Measurements from ENCODE around the gene SMG6.
"Not testable (repeated sequence)": the region's sequence is repeated elsewhere in the genome, so short reads cannot be mapped to it uniquely, and the experiment has no call there.

SMG6 gene

DNA sequence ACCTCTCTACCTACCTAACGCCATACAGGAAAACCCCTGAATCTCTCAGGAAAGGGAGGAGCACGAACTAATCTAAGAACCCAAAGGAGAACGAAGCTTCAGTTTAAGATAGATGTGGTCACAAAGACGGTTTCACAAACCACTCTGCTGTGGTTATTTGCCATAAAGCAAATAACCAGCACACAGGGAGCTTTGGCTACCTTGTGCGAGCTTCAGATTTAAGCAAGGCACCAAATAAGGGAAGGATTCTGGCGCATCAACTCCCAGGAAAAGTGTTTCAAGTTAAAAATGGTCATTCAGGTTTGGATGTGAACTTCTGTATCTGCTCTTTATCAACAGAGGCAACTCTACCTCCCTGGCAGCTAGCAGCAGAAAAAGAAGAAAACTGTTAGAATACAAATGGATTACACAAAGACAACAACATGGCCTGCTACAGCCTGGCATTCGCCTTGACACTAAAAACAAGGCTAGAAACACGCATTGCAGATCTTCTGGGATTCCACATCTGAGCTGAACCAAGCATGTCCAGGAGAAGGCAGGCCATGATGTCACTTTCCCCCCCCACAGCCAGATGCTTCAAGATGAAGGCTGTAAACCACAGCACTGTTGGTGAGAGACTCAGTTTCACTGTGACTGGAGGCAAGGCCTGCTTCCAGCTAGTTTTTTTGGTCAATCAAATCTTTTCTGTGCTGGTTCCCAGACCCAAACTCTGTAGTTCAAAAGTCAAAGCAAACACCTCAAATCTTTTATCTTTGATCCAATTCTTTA is 43.6 kb downstream of the SMG6 start:
- DNase-seq: peak; percentile 83

DNA sequence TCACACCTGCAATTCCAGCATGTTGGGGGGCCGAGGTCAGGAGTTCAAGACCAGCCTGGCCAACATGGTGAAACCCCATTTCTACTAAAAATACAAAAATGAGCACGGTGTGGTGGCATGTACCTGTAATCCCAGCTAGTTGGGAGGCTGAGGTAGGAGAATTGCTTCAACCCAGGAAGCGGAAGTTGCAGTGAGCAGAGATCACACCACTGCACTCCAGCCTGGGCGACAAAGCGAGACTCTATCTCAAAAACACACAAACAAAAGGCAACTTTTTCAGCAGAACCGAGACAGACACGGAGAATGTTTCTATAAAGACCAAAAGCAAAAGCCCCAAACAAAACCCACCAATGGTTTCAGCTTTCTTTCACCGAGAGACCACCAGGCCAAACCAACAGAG is 44.8 kb downstream of the SMG6 start:
- not testable (repeated sequence) for DNase-seq

DNA sequence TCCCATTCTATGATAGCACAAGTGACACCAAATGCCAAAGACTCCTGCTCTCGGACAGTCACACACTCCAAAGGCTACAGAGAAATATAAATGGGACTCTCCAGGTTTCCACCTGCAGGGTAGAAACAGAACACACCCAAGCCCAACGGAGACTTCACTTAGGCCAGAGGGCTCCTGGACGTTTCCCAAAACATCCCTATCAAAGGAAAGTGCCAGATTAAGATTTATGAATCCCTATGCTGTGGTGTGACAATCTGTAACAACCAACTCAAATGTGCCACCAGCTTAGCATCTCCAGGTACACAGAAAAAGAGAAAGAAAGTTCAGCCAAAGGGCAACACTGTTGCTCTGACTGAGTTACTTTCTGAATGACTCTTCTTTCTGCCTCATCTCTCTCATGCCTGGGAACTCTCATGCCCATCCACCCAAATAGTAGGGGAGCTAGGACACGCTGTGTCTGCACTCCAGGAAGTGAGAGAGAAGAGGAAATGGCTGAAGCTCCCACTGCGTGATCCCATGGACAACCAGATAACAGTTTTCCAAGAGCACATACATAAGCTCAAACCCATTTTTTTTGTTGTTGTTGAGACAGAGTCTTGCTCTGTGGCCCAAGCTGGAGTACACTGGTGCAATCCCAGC is 49.7 kb downstream of the SMG6 start:
- DNase-seq: peak; percentile 43

DNA sequence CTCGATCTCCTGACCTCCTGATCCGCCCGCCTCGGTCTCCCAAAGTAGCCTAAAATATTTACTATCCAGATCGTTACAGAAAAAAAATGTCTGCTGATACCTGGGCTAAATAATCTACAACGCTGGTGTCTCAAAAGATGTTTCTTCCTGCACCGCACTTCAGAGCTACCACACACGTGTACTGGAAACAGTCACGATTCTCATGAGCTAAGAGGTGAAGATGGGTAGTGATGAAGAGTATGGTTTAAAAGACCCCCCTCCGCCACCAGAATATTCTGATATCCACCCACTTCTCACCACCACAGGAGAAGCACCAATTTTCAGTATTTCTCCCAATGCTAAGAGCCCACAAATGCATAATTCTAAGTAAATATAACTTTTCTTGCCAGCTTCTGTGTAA is 50.2 kb downstream of the SMG6 start:
- DNase-seq: peak; percentile 30

DNA sequence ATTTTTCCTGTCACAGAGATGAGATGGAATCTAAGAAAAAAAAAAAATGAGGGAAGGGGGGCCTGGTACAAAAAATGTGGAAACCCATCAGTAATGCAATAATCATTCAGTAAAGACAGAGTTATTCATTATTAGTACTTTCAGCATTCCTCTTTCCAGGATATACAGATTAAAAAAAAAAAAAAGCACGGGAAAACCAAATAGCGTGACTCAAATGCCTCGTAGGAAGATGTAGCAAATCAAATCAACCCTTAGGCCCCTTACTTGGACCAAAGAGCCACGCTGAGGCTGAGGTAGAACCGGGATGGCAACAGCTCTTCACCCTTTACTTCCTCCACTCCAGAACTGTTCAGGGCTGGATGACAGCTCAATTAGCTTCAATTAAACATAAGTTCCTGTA is 52.5 kb downstream of the SMG6 start:
- DNase-seq: no peak

DNA sequence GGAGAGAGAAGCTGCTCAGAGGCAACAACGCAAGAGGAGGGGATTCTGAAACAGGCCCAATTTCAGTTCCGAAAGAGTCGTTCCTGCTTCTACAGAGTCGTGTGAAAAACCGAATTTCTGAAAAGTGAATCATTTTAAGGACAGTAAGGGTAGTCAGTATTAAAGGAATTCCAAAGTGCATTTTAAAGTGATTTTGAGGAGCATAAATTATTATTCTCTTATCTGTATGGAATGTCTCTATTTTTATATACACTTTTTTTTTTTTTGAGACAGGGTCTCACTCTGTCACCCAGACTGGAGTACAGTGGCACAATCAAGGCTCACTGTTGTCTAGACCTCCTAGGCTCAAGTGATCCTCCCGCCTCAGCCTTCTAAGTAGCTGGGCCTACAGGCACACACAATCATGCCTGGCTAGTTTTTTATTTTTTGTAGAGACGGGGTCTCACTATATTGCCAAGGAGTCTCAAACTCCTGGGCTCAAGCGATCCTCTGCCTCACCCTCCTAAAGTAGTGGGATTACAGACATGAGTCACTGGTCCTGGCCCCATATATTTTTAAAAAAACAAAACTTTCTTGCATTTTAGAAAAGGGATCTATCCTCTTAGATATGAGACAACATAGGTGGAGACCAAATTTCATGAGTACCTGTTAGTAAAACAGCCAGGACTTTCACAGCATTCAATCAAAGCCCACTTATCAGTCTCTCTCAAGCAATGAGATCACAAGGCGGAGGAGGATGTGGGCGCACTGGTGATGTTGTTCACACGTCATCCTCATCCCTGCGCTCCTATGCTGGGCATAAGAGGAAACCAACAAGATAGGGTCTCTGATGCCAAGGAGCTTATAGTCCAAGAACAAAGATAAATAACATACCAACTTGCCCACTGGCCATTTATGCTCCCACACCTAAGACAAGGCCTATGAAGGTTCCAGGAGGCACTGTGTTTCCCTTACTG is 53.2 kb downstream of the SMG6 start:
- peak; percentile 39 for DNase-seq

DNA sequence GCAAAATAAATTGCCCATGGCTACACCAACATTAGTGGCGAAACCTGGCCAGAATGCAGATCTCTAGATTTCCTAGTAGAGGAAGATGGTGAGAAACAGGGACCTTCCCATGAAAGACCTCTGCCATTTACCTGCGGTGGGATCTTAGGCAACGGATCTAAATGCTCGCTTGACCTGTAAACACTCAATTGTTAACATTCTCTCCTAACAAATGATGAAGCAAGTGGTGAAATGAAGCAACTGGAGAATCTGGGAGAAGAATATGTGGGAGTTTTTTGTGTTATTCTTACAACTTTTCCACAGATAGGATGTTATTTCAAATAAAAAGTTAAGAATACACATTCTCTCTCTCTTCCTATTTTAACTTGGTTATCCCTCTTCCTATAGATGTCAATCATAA is 56.6 kb downstream of the SMG6 start:
- DNase-seq: no peak

DNA sequence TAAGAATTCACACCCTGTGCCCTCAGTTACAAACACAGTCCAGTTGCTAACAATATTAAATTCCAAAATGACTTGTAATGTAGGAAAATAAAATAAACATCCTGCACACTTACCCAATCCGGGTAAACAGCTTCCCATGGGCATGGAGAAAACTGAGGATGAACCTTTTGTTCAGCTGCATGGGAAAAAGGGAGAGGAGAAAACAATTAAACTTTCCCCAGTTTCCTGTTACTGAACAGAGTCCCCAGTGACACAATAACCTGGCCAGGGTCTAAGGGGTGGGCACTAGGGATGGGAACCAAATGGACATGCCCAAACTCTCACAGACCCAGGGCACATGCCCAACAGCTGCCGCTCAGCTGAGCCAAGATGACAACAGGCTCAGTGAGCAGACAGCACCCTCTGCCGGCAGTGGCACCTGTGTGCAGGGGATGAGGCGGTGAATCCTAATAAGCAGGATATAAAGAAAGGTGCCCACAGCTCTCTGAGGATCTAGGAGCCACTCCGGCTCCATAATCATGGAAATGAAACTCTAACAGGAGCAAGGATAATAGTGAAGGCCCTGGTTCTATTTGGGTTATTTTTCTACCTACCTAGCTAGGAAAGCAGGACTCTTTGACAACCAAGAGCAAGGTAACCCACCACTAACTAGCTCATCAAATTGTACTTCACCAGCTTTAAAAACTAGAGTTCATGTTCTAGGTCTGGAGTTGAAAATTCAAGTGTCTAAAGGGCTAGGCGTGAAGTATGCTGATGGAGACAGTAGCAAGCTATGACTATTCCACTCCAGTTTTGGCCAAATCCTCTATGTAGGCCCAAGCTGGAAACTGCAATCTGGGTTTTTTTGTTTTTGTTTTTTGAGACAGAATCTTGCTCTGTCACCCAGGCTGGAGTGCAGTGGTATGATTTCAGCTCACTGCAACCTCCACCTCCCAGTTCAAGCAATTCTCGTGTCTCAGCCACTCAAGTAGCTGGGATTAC is 58.8 kb downstream of the SMG6 start:
- DNase-seq: peak; percentile 83

DNA sequence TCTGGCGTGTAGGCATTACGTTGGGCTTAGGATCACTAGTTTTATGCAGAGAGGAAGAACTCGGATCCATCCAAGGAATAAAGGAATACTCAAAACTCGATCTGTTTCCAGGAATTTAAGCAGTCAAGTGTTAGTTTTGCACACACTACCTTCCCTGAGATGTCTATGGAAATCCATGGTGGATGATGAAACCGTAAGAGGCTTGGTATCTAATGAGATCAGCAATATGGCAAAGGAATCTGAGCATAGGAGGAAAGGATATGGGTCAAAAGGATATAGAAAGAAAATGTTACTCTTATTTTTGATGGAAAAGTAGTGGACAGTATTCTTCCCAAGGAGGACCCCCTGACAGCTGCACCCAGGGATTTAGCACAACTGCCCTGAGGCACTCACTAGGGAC is 59.6 kb downstream of the SMG6 start:
- no peak for DNase-seq

DNA sequence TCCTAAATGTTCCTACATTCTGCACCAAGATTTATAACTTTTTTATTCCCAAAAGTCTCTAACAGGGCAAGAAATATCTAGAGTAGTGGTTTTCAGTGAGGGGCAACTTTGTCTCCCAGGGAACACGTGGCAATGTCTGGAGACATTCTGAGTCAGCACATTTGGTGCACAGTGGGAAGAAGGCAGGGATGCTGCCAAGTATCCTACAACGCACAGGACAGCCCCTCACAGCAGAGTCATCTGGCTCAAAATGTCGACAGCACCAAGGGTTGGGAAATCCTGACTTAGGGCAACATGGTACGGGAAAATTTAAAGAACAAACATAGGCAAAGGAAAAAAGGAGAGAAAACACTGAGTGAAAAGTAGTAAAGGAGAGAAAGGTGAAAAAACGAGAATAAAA is 61.8 kb downstream of the SMG6 start:
- no peak for DNase-seq

DNA sequence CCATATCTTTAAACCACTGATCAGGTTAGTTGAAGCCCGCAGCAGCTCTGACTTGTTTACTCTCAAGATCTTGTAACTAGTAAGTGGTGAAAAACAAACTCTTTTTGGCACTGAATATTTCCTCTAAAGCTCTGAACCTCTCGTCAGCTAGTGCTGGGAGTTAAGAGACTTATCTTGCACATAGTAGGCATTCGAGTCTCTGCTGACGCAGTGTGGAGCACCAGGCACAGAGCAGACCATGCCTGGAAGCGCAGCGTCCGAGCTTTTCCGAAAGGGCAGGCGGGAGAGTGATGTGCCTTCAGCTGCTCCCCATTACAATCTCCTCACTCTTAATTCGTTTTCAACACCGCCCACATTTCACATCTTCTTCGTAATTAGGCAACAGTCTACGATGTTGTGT is 63.0 kb downstream of the SMG6 start:
- DNase-seq: no peak

DNA sequence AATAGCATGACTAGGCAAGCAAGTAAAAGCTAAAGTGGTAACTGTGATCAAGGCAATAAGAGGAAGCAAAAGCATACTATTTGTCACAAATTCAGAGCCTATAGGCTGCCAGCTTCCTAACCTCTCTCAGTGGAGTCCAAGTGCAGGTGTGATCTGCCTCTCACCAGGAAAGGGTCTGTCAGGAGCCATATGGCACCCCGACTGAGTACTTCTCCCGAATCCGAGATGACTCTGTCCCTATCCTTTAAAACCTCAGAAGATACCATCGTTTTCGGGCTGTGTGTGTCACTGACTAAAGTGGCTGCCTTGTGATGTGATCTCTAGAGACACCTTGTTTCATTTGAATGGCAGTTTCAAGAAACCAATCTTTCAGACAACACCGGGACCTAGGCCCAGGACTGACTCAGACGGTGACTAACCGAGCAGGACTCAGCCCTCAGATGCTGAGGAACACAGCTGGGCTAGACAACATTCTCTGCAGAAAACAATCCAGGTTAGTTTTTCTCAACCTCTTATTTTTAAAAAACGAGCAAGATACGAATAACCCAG is 63.6 kb downstream of the SMG6 start:
- peak; percentile 69 for DNase-seq

DNA sequence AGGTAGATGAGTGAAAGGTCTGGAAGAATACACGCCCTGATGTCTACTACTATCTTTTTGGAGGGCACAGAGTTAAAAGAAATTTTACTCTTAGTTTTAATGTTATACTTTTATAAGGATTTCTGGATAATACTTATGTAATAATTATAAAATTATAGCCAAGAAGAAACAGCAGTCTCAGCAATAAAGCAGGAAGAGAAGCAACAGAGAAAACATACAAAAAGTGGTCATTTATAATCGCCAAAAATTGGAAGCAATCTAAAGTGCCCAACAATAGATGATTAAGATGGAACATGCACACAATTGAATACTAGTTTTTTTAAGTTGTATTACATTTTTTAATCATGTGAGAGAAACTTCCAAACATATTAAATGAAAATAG is 64.4 kb downstream of the SMG6 start:
- DNase-seq: no peak

DNA sequence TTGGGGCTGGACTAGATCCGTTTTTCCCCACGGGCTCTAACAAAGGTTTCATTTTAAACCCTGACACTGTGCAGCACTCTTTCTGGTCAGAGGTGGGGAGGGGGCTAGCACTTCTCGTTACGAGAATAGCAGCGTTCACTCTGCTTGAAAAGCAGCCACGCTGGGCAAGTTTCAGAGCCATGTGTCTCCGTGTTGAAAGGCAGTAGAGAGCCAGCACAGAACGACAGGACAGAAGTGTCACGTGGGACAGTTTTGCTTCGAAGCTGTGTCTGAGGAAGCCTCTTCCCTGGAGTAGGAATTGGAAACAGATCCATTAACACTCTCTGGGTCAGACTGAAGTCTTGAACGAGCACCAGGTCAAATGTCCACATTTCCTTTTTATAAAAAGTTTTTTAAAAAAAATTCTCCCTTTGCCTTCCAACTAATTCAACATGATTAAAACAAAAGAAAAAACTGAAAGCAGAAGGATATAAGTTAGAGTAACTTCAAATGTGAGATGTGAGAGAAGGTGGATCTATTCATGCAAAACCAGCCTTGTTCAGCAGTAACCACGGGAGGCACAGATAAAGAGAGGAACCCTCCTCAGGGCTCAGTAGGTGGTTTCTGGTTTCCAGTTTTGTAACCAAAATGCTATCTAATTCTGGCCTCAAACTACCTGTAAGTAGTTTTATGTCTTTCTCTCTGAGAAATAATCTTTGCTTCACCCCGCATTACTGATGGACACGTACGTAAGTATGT is 65.0 kb downstream of the SMG6 start:
- DNase-seq: no peak

DNA sequence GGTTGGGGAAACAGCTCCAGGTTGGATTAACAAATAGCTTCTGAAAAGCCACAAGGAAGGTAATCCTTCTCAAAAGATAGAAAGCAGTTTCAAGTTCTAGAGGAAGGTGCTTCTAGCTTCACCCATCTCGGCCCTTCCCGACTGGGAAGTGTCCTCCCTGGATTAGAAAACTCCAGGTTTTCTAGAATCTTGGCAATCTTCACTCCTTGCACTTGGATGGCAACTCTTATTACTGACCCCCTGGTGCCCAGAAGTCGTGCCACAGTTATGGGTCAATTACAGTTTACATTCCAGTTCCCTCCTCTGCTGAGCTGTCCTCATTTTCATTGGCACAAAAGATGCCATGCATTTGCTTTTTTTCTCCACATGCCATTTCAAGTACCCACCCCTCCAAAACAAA is 65.6 kb downstream of the SMG6 start:
- DNase-seq: no peak

DNA sequence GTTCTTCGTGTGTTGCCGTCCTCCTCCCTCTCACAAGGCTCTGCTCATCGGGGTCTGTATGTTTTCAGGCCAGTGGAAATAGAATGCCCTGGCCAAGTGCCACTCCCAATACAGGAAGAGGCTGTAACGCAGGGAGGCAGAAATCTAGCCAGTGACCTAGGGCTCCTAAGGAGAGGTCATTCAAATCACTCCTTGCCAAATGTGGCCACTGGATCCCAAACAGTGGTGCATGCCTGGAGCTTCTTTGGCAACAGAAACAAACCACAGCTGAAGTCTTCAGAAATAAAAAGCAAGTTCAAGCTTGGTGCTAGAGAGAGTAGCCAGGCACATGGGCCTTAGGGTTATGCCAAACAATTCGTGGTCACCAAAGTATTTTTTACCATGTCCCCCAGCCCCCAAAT is 66.1 kb downstream of the SMG6 start:
- DNase-seq: no peak

DNA sequence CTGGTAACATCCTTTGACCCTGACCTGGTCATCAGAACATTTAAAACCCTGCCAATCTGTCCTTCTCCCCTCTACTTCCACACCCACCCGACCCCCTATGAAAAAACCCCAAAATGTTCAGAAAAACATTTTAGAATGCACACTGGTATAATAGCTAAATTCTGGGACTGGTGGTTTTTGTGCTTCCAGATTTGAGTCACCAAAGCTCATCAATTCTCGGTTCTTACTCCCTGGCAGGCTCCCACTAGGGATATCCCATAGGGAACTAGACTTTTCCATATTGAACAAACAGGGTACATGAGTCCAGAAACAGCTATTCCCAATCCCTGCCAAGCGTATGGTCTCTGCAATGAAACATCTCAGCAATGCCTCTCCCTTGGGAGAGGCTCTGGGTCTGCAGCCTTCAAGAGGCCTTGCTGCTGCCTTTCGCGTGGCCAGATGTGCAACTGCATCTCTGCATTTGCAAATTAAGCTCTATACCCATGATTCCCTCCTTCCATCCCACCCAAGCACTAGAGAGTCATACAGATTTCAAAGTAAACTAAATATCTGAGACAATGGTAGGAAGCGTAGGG is 67.7 kb downstream of the SMG6 start:
- no peak for DNase-seq

DNA sequence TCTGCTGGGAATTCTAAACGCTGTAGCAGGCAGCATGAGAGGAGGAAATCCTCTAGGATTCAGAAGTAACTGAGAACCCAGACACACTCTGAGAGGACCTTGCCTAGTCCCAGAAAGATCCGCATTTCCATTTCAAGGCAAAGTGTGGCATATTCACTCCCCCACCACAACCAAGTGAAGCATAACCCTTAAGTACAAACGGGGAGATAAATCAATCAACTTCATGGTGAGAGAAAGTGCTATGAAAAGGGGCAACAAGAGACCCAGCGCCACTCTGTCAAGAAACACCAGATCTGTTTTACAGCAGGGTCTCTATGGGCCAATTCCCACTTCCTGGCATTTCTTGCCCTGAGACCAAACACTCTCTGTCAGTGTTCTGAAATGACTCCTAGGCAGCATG is 68.3 kb downstream of the SMG6 start:
- no peak for DNase-seq

DNA sequence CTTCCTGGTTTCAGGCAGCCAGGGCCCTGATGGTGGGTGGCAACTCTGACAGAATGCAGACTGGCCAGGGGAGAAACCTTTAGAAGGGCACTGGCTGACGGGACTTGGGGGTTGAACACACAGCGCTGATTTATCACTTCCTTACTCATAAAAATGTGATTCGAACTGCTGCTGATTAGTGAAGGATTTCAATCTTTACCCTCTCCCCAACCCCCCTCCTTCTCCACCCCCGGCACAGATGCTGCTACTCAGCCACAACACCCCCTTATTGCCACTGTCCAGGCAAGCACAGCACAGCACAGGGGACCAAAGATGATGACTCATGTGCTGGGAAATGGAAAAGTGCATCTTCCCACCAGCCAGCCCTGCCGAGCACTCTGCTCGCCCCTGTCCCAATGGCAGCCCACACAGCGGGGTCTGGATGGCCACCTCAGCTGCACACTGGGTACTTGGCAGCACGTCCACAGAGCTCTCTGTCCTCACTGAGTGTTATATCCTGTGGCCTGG is 70.1 kb downstream of the SMG6 start:
- DNase-seq: no peak

DNA sequence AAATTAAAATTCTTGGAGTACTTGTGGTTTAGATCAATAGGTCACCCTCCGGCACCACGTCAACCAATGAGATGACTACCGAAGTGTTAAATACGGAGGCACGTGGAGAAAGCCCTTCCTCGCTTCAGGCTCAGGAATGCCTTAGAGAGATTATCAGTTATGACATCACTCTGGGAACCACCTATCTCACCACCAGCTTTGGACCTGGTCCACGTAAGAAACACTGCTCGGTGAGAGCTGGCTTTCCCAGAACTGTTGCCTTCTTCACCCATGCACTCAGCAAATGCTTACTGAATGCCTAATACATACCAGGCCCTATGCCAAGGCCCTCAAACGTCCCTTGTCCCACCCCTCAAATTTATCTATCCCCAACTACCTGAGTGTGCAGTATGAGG is 71.3 kb downstream of the SMG6 start:
- DNase-seq: no peak

DNA sequence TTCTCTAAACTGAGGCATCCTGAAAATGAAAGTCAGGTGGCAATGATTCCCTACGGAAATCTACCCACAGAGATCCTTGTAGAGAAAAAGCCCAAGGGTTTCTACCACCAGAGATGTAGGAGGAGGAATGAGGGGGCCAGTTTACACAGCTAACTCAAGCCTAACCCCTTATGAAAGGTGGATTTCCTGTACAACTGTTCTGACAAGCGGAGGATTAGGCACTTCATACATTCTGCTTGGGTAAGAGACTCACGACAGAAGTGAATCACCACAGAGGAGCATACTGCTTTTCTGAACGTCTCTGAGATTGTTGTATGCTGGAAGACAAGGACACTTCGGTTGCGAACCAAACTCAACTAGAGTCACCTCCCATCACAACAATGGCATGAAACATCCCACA is 72.7 kb downstream of the SMG6 start:
- no peak for DNase-seq
